Measurements from ENCODE around the gene STIM1.
"Not testable (repeated sequence)": the region's sequence is repeated elsewhere in the genome, so short reads cannot be mapped to it uniquely, and the experiment has no call there.

STIM1 gene

DNA sequence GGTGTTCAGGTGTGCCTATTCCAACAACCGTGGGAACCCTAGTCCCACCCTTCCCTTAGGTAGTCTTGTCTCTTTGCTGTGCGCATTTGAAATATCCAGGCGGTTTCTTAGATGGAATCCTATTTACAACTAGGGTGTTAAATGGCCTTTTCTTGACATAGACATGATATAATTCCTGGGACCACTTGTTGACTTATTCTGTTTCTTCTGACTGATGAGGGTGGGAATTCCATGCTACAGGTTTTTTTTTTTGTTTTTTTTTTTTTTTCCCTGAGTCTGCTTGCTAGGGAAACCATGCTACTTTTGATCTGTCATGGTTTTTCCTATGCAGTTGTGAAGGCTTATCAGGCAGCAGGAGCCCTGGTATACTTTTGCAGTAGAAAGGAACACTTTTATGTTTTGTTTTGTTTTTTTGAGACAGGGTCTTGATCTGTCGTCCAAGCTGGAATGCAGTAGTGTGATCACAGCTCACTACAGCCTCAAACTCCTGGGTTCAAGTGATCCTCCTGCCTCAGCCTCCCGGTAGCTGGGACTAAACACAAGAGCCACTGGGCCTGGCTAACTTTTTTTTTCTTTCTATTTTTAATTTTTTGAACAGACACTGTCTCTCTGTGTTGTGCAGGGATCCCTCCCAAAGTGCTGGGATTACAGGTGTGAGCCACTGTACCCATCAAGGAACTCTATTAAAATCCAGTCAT lies 1.5 kb downstream of the STIM1 start:
- no peak for DNase-seq

DNA sequence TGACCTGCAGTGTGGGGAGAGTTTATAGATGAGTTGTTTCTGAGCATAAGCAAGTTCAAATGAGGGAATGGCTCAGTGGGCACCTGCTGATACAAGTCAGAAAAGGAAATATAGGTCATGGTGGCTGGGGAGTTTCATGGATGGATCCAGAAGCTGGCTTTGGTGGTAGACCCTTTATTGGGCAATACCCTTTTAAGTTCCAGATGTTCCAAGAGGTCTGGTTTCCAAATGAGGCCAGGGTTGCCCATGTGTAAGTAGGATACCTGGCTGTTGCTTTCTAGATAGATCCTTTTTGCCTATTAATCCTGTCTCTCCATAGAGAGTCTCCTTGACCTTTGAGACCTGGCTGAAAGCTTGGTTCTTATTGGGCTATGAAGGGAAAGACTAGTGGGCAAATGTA lies 2.2 kb downstream of the STIM1 start:
- DNase-seq: no peak

DNA sequence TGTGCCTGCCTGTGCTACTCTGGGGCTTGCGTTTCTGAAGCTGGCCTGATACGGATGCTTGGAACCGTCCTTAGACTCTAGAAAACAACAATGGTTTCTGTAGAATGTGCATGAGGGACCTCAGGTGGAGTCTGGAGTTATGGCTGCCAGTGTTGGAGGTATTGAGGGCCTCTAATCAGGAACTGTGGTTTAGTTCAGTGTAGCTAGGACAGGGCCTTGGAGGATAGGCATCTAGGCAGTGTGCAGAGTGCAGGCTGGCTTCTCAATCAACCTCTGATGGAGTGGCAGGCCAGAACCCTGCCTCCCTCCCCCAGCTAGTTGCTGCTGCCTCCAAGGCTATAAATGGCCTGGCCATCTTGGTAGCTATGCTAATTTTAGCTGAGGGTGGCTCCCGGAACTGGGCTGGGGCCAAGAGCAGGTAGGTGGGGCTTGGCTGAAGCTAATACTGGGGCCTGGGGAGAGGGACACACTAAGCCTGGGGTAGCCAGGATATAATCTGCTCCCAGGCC lies 4.0 kb downstream of the STIM1 start:
- DNase-seq: no peak

DNA sequence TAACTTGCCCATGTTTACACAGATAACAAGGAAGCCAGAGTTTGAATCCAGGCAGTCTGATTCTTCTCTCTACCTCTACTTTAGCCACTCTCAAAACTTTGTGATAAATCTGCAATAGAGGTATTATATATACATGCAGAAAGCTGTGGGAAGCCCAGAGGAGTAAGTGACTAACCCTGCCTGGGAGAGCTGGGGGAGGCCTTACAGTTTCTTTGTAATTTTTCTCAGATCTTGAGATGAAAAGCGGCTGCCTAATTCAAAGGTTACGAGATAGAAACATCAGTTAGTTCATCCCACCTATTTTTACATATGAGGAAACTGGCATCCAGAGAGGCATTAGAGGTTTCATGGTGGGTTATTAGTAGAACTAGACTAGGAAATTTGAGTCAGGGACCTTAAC lies 4.9 kb downstream of the STIM1 start:
- DNase-seq: no peak

DNA sequence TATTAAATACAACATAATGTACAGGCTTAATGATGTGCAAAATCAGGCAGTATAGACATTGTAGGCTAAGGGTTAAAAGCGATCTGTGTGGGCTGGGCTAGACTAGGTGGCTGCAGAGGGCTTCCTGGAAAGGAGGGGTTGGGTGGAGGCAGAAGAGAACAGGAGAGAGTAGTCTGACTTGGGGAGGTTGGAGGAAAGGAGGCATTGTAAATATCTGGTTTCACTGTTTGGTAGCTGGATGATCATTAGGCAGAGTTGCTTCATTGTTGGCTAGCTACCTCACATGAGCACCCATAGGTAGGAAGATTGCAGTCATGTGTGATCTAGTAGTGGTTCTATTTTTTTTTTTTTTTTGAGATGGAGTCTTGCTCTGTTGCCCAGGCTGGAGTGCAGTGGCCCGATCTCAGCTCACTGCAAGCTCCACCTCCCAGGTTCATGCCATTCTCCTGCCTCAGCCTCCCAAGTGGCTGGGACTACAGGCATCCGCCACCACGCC lies 5.5 kb downstream of the STIM1 start:
- DNase-seq: not testable (repeated sequence)

DNA sequence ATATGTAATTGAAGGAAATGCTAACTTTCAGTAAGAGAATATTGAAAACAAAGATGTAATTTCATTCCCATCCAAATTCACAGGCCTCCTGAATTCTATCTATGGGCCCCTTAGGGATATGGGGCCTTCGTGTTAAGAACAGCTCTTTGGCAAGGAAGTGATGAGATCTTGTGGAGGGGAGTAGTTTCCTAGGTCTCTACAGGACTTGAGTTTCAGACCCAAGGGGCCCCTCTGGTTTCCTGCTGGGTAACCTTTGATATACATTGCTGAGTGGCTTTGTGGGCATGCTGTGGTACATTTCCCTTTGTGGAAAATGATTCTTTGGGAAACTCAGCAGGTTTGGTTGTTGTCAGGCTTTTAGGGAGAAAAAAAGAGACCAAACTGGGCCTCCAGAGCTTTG lies 6.2 kb downstream of the STIM1 start:
- DNase-seq: no peak

DNA sequence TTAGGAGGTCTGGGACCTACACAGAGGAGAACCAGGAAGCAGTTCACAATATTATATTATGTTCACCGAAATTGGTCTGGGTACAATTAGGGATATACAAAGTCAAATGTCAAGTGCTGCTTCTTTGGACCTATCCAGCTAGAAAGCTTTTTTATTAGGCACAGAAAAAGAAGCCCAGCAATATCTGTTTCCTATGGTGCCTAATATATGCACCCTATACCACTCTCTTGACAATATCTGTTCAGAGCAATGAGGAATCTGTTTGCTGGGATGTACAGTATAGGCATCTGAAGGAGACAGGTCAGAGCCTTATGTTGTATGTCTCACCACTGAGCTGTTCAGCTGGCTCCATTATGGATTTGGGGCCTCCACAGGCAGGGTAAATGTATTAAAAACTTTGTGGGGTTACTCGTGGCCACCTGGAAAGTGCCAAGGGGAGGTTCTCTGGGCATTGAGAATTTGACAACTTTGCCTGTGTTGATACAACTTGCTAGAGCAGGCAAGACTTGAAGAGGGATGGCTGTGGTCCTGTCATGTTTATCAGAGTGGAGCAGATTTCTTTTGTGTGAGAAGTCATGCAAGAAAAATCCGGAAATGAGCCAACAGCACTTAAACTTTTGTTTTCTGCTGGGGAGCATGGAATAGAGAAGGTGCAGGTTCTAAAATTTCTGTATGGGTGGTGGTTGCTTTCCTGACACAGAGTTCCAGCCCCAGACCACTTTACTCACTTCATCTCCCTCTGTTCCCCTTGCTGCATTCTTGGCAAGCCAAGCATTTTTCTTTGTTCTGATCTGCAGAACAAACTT lies 10.1 kb downstream of the STIM1 start:
- no peak for DNase-seq

DNA sequence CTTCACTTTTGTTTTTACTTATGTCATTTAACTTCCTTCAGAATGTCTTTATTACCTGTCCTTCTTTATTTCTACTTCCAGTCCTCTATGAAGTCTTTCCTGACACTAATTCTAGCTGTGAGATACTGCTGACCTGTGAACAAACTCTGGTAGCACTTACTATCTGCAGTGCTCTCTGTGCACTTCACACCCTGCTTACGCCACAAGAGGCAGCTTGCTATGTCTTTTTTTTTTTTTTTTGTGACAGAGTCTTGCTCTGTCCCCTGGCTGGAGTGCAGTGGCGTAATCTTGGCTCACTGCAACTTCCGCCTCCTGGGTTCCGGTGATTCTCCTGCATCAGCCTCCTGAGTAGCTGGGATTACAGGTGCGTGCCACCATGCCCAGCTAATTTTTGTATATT lies 10.7 kb downstream of the STIM1 start:
- no peak for DNase-seq

DNA sequence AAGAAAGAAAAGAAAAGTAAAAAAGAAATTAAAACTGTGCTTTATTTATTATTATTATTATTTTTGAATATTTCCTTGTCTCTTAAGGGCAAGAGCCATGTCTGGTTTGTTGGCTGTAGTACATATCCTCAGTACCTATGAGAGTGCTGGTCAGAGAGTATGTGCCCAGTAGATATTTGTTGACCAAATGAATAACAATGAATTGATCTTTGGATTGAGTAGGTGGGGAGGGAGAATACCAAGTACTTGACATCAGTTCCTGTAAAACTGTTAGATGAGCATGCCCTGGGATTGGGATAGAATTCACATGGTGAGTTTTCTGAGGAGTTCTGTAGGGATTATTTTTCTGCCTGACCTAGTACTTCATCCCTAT lies 11.4 kb downstream of the STIM1 start:
- DNase-seq: no peak

DNA sequence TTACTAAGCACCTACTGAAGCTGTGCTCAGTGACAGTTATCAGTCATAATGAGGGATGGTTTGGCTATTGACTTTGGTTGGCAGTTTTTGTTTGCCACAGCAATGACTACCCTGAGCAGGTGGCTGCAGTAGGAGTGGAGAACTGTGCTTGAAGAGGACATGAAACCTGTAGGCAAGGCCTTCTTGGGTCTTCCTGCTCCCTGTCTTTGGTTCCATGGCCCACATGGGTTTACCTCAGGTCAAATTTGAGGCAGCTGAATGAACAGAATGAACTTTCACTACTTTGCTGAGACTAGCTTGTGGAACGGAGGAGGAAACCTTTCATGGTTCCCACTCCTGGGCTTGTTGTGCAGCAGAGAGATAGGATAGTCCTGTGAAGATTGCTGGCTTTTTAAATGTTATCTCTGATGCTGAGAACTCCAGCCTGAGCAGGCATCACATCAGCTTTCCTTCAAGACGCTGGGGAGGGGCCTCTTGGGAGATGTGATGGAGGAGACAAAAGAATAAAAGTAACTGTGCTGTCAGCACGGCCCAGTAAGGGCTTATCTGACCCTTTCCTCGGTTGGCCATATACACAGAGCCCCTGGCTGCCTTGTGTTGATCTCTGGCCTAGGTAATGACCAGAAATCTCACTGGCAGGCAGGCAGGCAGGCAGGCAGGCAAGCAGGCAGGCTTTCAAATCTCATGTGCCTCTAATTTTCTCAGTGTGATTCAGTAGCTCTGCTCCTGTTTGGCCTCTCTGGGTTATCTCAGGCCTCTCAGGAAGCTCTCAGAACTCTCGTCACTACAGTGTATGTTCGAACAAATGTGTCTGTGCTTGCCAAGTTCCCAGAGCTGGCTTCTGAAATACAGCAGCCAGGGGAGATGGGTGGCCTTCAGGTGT lies 12.0 kb downstream of the STIM1 start:
- no peak for DNase-seq

DNA sequence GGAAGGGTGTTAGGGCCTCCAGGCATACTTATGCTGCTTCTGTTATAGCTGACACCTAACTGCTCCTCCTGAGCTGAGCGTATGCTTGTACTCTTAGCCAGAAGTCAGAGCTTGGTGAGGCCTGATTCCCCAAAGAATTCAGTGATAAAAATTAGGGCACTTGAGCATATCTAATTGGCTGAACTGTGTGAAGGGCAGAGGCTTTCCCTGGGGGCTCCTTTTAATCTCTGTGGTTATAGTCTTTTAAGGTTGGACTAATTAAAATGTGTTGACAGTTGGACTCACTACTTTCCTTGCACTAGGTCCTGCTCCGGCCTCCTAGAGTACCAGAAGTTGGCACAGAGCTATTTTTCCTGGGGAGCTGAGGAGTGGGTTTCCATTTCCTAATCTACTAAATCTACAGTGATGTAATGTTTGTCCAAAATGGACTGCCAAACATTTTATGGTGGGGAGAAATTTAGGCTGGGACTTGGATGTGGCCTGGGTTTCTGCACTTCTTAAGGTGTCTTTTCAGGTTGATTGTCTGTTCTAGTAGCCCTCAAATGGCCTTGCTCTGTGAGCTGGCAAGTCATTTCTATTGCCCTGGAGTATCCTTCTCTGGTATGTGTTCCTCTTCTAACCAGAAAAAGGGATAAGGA lies 18.4 kb downstream of the STIM1 start:
- no peak for DNase-seq

DNA sequence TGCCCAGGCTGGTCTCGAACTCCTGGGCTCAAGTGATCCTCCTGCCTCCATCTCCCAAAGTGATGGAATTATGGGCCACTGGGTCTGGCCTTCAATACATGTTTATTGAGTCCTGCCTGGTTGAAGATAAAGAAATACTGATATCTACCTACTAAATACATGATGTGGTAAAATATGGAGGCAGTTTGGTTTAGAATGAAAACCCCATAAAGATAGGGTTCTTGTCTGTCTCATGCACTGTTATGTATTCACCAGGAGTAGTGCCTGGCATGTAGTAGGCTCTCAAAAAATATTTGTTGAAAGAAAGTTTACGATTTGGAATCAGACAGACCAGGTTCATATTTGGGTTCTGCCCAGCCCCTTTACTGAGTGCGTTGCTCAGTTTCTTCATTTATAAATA lies 21.1 kb downstream of the STIM1 start:
- DNase-seq: no peak

DNA sequence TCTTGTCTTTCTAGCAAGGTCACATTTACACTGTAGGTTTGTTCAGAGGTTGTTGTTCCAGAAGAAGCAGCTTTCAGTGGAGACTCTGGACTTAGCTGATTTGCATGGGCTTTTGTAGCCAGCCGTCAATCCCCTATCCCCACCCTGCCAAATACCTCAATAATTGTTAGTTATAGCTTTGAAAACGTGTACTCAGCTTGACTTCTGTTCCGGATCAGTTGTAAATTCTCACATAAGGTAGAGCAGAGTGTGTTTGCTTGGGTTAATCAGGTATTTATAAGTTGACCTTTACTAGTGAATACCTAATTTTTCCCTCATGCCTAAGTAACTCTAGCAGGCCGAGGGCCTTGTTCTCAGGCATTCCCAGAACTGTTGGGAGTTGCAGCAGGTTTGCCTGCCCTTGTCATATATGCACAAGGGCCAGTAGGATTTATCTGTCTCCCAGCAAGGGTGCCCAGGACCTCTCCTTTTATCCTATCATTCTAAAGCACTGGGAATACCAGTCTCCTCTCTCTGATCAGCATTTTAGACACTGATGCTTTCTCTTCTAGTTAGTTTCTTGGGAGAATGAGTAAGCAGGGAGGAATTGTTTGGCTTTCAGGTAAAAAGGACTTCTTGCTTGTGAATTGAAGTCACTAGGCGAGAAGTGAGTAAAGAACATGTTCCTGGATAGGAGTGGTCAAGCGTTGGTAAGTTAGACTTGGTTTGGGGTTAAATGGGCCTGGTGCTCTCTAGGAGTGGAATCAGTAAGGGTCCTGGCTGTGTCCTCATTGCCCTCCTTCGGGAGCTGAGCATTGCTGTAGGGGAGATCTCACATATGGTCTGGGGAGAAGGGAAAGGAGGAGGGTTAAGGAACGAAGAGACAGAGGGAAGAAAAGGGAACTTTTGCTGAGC lies 22.1 kb downstream of the STIM1 start:
- no peak for DNase-seq

DNA sequence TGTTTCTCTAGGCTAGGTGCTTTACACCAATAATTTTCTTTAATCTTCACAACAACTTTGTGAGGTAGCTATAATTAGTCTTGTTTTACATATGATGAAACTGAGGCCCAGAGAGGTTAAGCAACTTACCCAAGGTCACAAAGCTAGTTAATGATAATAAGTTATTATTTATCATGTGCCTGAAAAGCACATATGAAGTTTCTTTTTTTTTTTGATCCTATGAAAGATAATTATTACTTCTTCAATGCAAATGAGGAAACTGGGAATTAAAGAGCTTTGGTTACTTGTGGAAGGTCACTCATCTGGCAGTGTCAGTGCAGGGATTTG lies 22.8 kb downstream of the STIM1 start:
- DNase-seq: no peak

DNA sequence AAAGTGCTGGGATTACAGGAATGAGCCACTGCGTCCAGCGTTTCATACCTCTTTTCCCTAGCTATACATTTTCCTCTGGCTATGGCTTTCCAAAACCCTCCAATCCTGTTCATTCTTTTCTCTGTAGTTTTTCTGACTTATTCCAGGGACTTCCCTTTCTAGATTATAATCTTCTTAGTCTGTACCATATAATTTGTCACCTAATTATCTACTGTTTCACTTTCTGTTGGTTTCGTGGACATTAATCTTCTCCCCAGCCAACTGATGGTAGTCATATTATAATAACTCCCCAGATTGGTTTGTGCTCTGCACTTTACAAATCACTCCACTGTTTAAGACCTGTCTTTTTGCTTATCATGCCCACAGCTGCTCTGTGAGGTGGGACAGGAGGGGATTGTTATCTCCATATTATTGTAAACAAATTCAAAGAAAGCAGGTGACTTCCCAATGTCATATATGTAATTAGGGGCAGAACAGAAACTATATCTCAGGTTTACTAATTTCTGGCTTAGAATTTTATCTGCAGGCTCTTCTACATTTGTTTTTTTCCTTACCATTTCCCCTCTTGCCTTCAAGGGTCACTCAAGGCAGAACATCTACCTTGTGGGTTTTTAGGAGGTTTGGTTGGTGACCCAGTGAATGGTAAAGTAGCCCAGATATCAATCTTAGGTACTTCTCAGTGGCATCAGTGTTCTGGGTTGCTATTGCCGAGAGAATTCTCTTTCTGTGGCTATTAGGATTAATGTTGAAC lies 23.9 kb downstream of the STIM1 start:
- DNase-seq: no peak

DNA sequence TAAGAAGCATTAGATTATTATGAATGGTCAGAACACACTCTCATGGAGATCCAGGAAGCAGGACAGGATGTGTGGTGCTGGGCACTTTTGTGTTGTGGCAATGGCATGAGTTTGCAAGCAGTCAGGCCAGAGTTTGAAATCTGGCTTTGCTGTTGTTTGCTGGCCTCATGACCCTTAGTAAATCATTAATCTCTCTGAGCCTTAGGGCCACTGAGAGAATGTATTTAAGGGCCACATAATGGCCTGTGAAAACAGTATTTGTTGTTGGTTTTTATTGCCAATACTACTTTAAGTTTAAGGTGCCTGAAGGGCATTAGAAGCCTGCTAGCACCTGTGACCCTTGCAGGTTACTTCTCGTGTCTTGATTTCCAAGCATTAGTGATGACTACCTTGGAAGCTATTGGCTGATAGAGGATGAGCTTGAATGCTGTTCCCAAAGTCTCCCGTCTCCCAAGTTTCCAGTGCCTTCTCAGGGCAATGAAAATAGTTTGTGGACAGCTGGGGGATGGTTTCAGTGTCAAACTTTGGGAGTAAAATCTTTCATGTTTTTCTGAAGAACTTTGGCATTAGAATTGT lies 24.6 kb downstream of the STIM1 start:
- DNase-seq: no peak

DNA sequence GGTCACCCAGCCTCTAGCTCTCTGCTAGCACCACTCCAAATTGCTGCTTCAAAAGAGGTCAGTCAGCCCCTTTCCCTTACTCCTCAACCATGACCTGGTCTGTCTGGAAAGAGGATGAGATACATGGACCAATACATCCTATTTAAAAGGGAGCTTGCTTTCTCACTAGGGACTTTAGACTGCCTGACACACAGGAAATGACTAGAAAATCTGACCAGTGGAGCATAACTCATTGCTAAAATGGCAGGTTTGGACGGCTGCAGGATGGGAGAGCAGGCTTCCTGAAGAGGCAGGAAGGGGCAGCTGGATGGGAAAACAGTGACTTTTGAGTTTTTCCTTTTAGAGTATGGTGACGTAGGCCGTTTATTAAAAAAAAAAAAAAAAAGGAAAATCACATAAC lies 25.3 kb downstream of the STIM1 start:
- no peak for DNase-seq

DNA sequence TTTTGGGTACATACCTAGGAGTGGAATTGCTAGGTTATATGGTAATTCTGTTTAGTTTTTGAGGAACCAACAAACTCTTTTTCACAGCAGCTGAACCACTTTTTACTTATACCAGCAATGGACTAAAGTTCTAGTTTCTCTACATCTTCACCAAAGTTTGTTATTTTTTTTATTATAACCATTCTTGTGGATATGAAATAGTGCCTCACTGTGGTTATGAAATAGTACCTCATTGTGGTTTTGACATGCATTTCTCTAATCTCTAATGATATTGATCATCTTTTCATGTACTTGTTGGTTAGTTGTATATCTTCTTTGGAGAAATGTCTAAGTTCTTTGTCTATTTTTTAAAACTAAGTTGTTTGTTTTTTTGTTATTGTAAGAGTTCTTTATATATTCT lies 27.2 kb downstream of the STIM1 start:
- no peak for DNase-seq

DNA sequence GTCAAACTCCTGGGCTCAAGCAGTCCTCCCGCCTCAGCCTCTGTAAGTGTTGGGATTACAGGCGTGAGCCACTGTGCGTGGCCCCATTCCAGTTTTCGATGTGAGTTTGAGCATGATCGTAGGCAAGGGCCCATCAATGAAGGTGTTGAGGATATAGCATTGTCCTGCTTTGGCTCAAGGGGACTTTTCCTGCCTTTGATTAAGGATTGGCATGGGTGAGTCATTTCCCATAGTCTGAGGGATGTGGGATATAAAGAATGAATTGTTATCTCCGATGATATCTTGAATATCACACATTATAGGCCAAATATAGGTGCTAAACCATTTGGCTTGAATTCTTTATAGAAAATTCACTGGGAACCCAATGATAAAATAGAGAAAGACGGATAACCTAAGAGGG lies 30.4 kb downstream of the STIM1 start:
- DNase-seq: no peak

DNA sequence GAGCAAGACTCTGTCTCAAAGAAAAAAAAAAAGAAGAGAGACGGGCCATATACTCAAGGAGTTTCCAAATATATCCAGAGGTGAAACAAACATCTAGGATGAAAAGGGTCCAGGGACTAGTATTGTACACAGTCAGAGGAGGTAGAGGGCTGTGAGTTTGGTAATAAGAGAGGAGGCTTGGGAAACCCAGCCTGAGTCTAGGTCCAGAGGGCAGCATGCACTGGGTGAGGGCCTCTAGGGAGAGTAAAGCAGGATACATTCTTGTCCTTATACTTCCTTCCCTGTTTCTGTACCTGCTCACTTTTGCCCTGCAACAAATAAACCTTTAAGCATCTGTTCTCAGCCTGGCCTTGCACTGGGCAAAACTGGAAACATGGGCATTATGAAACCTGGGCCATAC lies 31.5 kb downstream of the STIM1 start:
- DNase-seq: no peak

DNA sequence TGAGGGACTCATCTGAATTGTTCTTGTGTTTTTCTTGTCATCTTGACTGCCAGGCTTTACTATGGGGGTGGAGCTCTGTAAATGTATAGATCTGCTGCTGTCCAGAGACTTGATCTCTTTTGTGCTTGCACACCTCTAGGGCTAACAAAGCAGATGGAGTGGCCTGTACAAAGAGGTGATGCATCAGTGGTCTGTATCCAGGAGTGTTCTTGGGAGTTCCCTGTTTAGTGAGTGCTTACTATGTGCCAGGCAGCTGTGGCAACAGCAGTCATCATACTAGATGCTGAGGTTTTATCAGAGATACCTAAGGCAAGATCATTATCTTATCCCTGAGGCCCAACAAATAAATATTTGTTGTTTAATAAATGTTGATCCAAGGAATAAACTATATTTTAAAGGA lies 33.4 kb downstream of the STIM1 start:
- DNase-seq: no peak

Measured in activated gamma-delta T cell treated with Interleukin-2 at 50 U/mL for 16 hours (primary cell).